MV-4-11 (cell line): ENCODE data around the gene SH3BP4.

Experiments used
- DNase-seq: peaks from one replicate; lab custom pipeline; 2025; lab: John Stamatoyannopoulos, UW

Gene SH3BP4

GRCh38 chr2:234982096-234982834 lies 30.4 kb downstream of the SH3BP4 start:
- no peak for DNase-seq

- DNase-seq: no peak
These were observed 31.4 kb downstream of the SH3BP4 start for GRCh38 chr2:234983011-234983726.

- no peak for DNase-seq
These were observed 33.9 kb downstream of the SH3BP4 start for GRCh38 chr2:234985608-234986245.

DNA sequence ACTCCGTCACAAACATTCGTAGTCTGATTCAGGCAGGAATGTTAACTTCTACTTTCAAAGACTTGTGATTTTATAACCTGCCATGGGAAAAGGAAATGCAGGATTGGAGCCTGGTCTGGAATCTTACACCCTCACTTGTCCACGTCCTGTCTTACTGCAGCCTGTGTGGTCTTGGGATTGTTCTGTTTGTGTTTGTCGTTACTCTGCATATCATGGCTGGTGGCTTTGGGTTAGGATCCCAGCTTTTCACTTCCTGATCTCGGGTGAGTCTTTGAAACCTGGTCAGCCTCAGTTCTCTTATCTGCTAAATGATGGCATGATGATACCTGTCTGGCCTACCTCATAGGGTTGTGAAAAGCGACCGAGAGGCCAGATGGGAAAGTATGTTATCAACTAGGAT lies 34.6 kb downstream of the SH3BP4 start:
- no peak for DNase-seq

GRCh38 chr2:234986876-234987720 lies 35.3 kb downstream of the SH3BP4 start:
- no peak for DNase-seq

DNA sequence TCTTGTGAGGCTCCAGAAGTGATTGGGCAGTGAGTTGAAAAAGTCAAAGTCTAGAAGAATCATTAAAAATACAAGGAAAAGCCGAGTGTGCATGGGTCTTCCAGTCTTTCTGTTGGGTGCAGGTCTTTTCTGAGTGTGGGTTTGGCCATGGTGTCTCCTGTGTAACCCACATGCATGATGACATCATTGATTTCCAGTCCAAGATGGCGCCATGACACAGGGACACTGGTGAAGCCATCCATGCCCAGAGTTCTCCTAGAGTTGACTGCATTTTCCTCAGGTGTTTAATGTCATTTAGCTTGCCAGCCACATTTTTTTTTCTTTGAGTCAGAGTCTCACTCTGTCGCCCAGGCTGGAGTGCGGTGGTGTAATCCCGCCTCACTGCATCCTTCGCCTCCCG lies 35.9 kb downstream of the SH3BP4 start:
- DNase-seq: no peak

- no peak for DNase-seq
These were observed 36.7 kb downstream of the SH3BP4 start for GRCh38 chr2:234988491-234988890.

- no peak for DNase-seq
These were observed 37.4 kb downstream of the SH3BP4 start for GRCh38 chr2:234989183-234989701.

GRCh38 chr2:234990300-234990699 lies 38.5 kb downstream of the SH3BP4 start:
- no peak for DNase-seq

GRCh38 chr2:234991290-234991689 lies 39.5 kb downstream of the SH3BP4 start:
- peak; percentile 25 for DNase-seq

GRCh38 chr2:234991793-234992192 lies 40.0 kb downstream of the SH3BP4 start:
- DNase-seq: no peak

GRCh38 chr2:234992196-234992595 lies 40.4 kb downstream of the SH3BP4 start:
- DNase-seq: no peak

DNA sequence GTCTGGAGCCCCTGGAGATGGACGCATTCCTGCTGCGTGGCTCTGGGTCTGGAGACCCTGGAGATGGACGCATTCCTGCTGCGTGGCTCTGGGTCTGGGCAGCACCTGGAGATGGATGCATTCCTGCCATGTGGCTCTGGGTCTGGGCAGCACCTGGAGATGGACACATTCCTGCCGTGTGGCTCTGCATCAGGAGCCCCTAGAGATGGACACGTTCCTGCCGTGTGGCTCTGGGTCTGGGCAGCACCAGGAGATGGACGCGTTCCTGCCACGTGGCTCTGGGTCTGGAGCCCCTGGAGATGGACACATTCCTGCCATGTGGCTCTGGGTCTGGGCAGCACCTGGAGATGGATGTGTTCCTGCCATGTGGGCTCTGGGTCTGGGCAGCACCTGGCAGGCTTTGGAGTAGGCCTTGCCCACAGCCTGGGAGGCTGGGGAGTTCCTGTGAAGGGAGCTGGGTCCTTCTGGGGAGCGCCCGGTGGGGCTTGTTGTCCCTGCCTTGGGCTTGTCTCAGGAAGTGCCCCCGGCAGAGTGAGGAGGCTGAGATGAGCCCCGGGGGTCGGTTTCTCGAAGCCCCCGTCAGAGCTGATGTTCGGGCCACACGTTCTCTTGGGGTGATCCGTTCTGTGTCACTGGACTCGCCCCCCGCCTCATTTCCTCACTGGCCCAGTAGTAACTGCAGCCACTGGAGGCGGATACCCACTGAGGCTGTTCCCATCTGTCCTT lies 41.0 kb downstream of the SH3BP4 start:
- DNase-seq: no peak

DNA sequence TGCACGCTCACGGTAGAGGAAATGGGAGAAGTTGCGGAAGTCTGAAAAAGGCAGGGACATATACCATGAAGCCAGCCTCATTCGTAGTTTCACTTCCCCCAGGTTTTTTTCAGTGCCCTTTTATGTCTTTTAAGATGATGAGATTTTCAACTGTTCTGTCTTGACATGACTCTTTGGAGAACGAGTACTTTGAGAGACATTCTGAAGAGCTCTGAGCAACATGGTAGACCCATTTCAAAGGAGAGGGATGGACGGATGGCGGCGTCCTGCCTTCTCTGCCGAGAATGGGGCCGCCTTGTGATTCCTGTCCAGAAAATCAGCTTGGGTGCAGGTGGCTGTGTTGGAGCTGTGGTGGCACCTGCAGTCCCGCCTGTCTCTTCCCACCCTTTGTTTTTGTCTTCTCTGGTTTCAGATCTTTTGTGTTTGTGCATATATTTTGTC lies 41.7 kb downstream of the SH3BP4 start:
- peak; percentile 95 for DNase-seq

GRCh38 chr2:234994438-234995321 lies 42.9 kb downstream of the SH3BP4 start:
- DNase-seq: no peak

GRCh38 chr2:234995332-234996068 lies 43.7 kb downstream of the SH3BP4 start:
- no peak for DNase-seq

DNA sequence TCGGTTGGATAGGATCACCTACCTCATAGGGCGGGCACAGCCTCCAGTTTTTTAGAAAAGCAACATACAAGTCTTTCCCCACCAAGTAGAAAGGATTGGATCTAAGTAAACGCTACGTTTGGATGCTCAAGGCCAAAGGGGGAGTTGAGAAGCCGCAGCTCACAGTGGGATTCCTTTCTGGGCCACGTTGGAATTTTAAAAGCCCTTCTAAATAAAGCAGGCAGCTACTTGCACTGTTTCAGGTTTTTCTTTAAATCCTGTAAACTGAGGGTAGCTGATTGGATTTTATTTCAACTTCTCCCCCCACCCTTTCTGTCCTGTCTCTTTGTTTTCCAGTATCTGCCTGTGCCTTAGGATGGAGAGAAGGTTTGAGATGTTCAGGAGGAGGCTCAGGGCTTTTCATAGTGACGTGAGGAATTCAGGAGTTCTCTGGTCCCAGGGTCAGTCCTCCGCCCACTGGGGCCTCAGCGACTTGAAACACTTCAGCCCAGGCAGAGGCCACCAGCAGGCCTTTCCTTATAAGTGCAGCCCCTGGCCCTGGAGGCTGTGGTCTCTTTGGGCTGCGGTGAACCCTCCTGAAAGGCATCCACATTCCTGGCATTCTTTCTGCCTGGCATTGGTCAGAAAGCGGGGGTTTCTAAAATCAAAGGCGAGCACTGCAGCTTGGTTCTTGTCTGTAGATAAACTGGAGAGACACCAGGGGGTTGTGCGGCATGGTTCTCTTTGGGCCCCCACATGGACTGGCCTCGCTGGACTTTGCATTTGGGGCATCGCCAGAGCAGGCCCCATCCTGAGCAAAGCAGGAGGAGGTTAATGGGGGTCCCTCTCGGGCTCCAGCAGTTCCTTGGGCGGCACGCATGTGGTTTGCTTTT lies 44.5 kb downstream of the SH3BP4 start:
- no peak for DNase-seq

GRCh38 chr2:234996941-234997270 lies 45.1 kb downstream of the SH3BP4 start:
- DNase-seq: no peak

GRCh38 chr2:234997389-234997788 lies 45.6 kb downstream of the SH3BP4 start:
- DNase-seq: no peak
